MCF 10A (cell line): ENCODE measurements around the gene TMEM119. TPM values are rescaled to one million over a fixed set of nuclear protein-coding genes. Genes with fewer than 3 reads are reported as not detected.
"Not testable (repeated sequence)": the region's sequence is repeated elsewhere in the genome, so short reads cannot be mapped to it uniquely, and the experiment has no call there.

Experiments used
- BruUV-seq: library from RNA; stranded (reverse); fragments of 400-500 nt; replicated peaks from 2 replicates; lab custom pipeline; 2021; lab: Mats Ljungman, UMichigan
- CTCF ChIA-PET: fragments of 300-600 bp; sonication (Branson Sonifier 250); formaldehyde crosslinking; extraction: SDS; loops from one replicate; lab custom pipeline; 2021; ENCODE audit warnings: antibody characterized with exemption, inconsistent platforms; lab: Yijun Ruan, JAX
- POLR2A ChIA-PET: fragments of 300-600, 350-650 bp; sonication (Branson Sonifier 250); formaldehyde crosslinking; extraction: SDS; loops from one replicate; lab custom pipeline; 2020; ENCODE audit warnings: antibody characterized with exemption, inconsistent platforms; lab: Yijun Ruan, JAX
- DNase-seq: peaks from one replicate; pipeline ENCODE4 v3.0.0-alpha.2; 2018; ENCODE audit not compliant: unreplicated experiment
- H3K27ac Mint-ChIP-seq: one replicate; pipeline ENCODE4 v1.8.0; 2022; ENCODE audit warnings: mild to moderate bottlenecking, low read depth, mixed read lengths; ENCODE audit not compliant: unreplicated experiment
- H3K27me3 Mint-ChIP-seq: one replicate; pipeline ENCODE4 v1.8.0; 2022; ENCODE audit warnings: mixed read lengths; ENCODE audit not compliant: insufficient read depth, unreplicated experiment
- H3K36me3 Mint-ChIP-seq: one replicate; pipeline ENCODE4 v1.8.0; 2022; ENCODE audit warnings: mild to moderate bottlenecking, moderate library complexity, mixed read lengths; ENCODE audit not compliant: insufficient read depth, unreplicated experiment
- H3K4me1 Mint-ChIP-seq: one replicate; pipeline ENCODE4 v1.8.0; 2022; ENCODE audit warnings: mixed read lengths; ENCODE audit not compliant: insufficient read depth, unreplicated experiment
- H3K4me3 Mint-ChIP-seq: one replicate; pipeline ENCODE4 v1.8.0; 2022; ENCODE audit warnings: mild to moderate bottlenecking, moderate library complexity, mixed read lengths; ENCODE audit not compliant: unreplicated experiment
- H3K9me3 Mint-ChIP-seq: one replicate; pipeline ENCODE4 v1.8.0; 2022; ENCODE audit warnings: mixed read lengths; ENCODE audit not compliant: unreplicated experiment
- intact Hi-C: fragments of 100-400 bp; cut with micrococcal nuclease; formaldehyde crosslinking; loops from 2 replicates; pipeline ENCODE4 v1.14.1; 2022
- total RNA-seq: library from RNA; stranded (reverse); gene quantifications from 2 replicates; pipeline ENCODE4 v1.2.3, GENCODE V29; 2022
- TF ChIP-seq, protein P1 (sequence below): fragments of 200-600 bp; IDR thresholded peaks from one replicate; pipeline ENCODE4 v1.8.0; 2022; ENCODE audit warnings: antibody characterized with exemption, mild to moderate bottlenecking; ENCODE audit not compliant: unreplicated experiment

Gene TMEM119
- total RNA-seq, 1 experiment from 2014 or later, result not detected

DNA sequence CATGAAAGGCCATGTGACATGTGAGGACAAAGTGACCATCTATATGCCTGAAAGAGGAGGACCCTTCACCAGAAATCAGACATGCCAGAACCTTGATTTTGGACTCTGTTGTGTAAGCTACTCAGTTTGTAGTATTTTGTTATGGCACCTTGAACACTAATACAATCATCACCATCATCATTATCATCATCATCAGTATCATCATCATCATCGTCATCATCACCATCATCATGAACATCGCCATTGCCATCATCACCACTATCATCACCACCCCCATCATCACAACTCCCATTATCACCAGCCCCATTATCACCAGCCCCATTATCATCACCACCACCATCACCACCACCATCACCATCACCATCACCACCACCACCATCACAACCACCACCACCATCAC lies 19.6 kb downstream of the TMEM119 start:
- H3K4me1 Mint-ChIP-seq, result no peaks in the 10 kb centered on the region
- H3K9me3 Mint-ChIP-seq, result peaks cover 10% of the 10 kb centered on the region
- peaks cover 14% of the 10 kb centered on the region for H3K27me3 Mint-ChIP-seq
- no peak overlapping the region for H3K4me3 Mint-ChIP-seq
- no peak for DNase-seq
- intact Hi-C loops, result no loop called here
- BruUV-seq, result no TSS peak
- H3K27ac Mint-ChIP-seq, result no peak overlapping the region
- CTCF ChIA-PET, result no interaction called here
- TF ChIP-seq, protein P1, sequence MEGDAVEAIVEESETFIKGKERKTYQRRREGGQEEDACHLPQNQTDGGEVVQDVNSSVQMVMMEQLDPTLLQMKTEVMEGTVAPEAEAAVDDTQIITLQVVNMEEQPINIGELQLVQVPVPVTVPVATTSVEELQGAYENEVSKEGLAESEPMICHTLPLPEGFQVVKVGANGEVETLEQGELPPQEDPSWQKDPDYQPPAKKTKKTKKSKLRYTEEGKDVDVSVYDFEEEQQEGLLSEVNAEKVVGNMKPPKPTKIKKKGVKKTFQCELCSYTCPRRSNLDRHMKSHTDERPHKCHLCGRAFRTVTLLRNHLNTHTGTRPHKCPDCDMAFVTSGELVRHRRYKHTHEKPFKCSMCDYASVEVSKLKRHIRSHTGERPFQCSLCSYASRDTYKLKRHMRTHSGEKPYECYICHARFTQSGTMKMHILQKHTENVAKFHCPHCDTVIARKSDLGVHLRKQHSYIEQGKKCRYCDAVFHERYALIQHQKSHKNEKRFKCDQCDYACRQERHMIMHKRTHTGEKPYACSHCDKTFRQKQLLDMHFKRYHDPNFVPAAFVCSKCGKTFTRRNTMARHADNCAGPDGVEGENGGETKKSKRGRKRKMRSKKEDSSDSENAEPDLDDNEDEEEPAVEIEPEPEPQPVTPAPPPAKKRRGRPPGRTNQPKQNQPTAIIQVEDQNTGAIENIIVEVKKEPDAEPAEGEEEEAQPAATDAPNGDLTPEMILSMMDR, result no peak
- H3K36me3 Mint-ChIP-seq, result no peaks in the 10 kb centered on the region
- POLR2A ChIA-PET, result no interaction called here

DNA sequence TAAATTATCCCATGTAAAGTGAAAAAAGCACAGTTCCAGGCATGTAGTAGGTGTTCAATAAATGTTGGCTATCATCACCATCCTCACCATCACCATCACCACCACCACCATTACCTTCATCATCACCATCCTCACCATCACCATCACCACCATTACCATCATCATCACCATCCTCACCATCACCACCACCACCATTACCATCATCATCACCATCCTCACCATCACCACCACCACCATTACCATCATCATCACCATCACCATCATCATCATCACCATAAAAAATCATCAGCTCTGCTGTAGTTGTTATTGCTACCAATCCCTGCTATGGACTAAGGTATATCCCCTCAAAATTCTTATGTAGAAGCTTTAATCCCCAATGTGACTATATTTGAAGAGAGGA lies 20.4 kb downstream of the TMEM119 start:
- peaks cover 14% of the 10 kb centered on the region for H3K27me3 Mint-ChIP-seq
- H3K27ac Mint-ChIP-seq, result no peak overlapping the region
- BruUV-seq, result no TSS peak
- H3K9me3 Mint-ChIP-seq, result peaks cover 10% of the 10 kb centered on the region
- ChIA-PET CTCF (interaction anchor here (0.5 to 1.6 kb wide), 7 partner anchors 14 to 303 kb away, joined by 3 to 12 read pairs (median 5); no protein-coding TSS in a partner anchor), POLR2A (no interaction called here)
- H3K36me3 Mint-ChIP-seq, result no peaks in the 10 kb centered on the region
- H3K4me3 Mint-ChIP-seq, result no peak overlapping the region
- DNase-seq, result no peak
- intact Hi-C loops, result no loop called here
- TF ChIP-seq, protein P1, result no peak
- H3K4me1 Mint-ChIP-seq, result no peaks in the 10 kb centered on the region

DNA sequence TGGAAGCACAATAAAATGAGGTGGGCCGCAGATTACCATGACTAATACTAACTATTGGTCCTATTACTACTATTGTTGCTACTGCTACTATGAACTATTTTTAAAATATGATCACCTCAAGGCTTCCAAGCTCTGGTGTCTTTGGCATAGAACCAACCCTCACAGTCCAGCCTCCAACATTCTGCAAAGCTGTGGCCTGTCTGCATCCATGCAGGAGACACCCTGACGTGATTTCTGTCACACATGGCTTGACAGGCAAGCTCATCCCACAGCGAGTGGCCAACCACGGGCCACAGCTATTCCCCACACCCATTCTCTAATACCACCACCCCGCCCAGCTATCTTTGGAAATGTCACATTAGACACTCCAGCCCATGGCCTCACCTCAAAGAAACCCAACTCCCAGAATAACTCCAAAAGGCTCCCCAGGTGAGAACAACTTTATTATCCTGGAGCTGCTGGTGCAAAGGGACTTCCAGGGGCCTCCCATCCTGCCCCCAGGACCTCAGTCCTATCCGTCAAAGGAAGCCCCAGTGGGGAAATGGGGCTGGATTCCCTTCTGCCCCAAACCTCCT lies 21.1 kb downstream of the TMEM119 start:
- no TSS peak for BruUV-seq
- intact Hi-C loops, result no loop called here
- no peak overlapping the region for H3K27ac Mint-ChIP-seq
- peaks cover 10% of the 10 kb centered on the region for H3K9me3 Mint-ChIP-seq
- H3K27me3 Mint-ChIP-seq, result peaks cover 14% of the 10 kb centered on the region
- no peaks in the 10 kb centered on the region for H3K36me3 Mint-ChIP-seq
- no peak for DNase-seq
- H3K4me1 Mint-ChIP-seq, result no peaks in the 10 kb centered on the region
- TF ChIP-seq, protein P1, result no peak
- POLR2A ChIA-PET, result interaction anchor here (0.7 kb wide), 1 partner anchor 61 kb away, joined by 3 read pairs; no protein-coding TSS in a partner anchor
- CTCF ChIA-PET, result interaction anchor here (0.6 to 1.7 kb wide), 6 partner anchors 10 to 221 kb away, joined by 3 to 12 read pairs (median 4); no protein-coding TSS in a partner anchor
- no peak overlapping the region for H3K4me3 Mint-ChIP-seq

DNA sequence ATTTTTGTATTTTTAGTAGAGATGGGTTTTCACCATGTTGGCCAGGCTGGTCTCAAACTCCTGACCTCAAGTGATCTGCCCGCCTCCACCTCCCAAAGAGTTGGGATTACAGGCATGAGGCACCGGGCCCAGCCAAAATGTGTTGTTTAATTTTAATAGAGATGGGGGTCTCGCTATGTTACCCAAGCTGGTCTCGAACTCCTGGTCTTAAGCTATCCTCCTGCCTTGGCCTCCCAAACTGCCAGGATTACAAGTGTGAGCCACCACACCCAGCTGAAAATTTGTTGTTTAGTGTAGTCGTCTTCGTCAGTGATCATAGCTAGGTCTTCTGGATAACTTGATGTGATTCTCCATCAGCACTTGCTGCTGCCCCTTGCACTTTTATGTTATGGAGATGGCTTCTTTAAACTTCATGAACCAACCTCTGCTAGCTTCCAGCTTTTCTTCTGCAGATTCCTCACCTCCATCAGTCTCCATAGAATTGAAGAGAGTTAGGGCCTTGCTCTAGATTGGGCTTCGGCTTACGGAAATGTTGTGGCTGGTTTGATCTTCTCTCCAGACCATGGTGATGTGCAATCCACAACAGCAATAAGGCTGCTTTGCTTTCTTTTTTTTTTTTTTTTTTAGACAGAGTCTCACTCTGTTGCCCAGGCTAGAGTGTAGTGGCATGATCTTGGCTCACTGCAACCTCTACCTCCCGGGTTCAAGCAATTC lies 22.5 kb downstream of the TMEM119 start:
- H3K27me3 Mint-ChIP-seq, result peaks cover 14% of the 10 kb centered on the region
- H3K9me3 Mint-ChIP-seq, result peaks cover 10% of the 10 kb centered on the region
- ChIA-PET POLR2A (interaction anchor here (0.7 kb wide), 1 partner anchor 48 kb away, joined by 3 read pairs; no protein-coding TSS in a partner anchor), CTCF (interaction anchor here (0.6 to 2.2 kb wide), 5 partner anchors 8 to 228 kb away, joined by 3 to 9 read pairs (median 3); no protein-coding TSS in a partner anchor)
- no peak overlapping the region for H3K27ac Mint-ChIP-seq
- no peaks in the 10 kb centered on the region for H3K4me1 Mint-ChIP-seq
- intact Hi-C loops, result no loop called here
- BruUV-seq, result no TSS peak
- no peak for DNase-seq
- TF ChIP-seq, protein P1, result no peak
- peaks cover 2% of the 10 kb centered on the region for H3K36me3 Mint-ChIP-seq
- H3K4me3 Mint-ChIP-seq, result no peak overlapping the region

DNA sequence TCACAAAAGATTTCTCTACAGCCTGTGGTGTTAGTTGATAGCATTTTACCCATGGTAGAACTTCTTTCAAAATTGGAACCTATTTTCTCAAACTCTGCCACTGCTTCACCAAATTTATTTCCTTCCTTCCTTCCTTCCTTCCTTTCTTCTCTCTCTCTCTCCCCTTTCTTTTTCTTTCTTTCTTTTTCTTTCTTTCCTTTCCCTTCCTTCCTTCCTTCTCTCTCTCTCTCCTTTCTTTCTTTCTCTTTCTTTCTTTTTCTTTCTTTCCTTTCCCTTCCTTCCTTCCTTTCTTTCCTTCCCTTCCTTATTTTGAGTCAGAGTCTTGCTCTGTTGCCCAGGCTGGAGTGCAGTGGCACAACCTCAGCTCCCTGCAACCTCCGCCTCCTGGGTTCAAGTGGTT lies 23.6 kb downstream of the TMEM119 start:
- CTCF ChIA-PET, result interaction anchor here (0.7 to 2.2 kb wide), 2 partner anchors 44 to 1014 kb away, joined by 3 to 9 read pairs; no protein-coding TSS in a partner anchor
- H3K27ac Mint-ChIP-seq, intact Hi-C loops, BruUV-seq, H3K9me3 Mint-ChIP-seq, H3K4me3 Mint-ChIP-seq, DNase-seq, H3K36me3 Mint-ChIP-seq, POLR2A ChIA-PET, H3K4me1 Mint-ChIP-seq: not testable (repeated sequence)
- peaks cover 14% of the 10 kb centered on the region for H3K27me3 Mint-ChIP-seq
